GM21515 (cell line): ENCODE measurements around the gene RCC1.
"Not testable (repeated sequence)": the region's sequence is repeated elsewhere in the genome, so short reads cannot be mapped to it uniquely, and the experiment has no call there.

Experiments used
- ATAC-seq: cut with Tn5 transposase; IDR thresholded peaks from one replicate; pipeline ENCODE4 v1.9.1; 2021; ENCODE audit not compliant: unreplicated experiment

The RCC1 gene

GRCh38 chr1:28505406-28506187 is at the start of gene RCC1:
TSS of gene RCC1 (plus strand) at chr1:28506043. CDS start at chr1:28529867, 23,824 bp downstream.
- ATAC-seq: peak; percentile 71

GRCh38 chr1:28456078-28456477 is 49.8 kb upstream of the RCC1 start:
- ATAC-seq: no peak

GRCh38 chr1:28457678-28458077 is 48.2 kb upstream of the RCC1 start:
- no peak for ATAC-seq

GRCh38 chr1:28458237-28459228 is 47.3 kb upstream of the RCC1 start:
- ATAC-seq: no peak

GRCh38 chr1:28466226-28466778 is 39.5 kb upstream of the RCC1 start:
- no peak for ATAC-seq

- no peak for ATAC-seq
Measured at GRCh38 chr1:28470146-28470545, 35.7 kb upstream of the RCC1 start.

GRCh38 chr1:28479497-28479896 is 26.3 kb upstream of the RCC1 start:
- ATAC-seq: not testable (repeated sequence)

GRCh38 chr1:28480308-28480707 is 25.5 kb upstream of the RCC1 start:
- no peak for ATAC-seq

GRCh38 chr1:28482138-28482537 is 23.7 kb upstream of the RCC1 start:
- no peak for ATAC-seq

- no peak for ATAC-seq
Measured at GRCh38 chr1:28482702-28483101, 23.1 kb upstream of the RCC1 start.

- no peak for ATAC-seq
Measured at GRCh38 chr1:28494737-28495136, 11.1 kb upstream of the RCC1 start.

GRCh38 chr1:28499553-28499952 is 6.3 kb upstream of the RCC1 start:
- ATAC-seq: no peak

GRCh38 chr1:28501925-28502324 is 3.9 kb upstream of the RCC1 start:
- no peak for ATAC-seq

GRCh38 chr1:28503117-28503516 is 2.7 kb upstream of the RCC1 start:
- no peak for ATAC-seq

GRCh38 chr1:28506907-28507246 is 1.0 kb downstream of the RCC1 start:
- no peak for ATAC-seq

- no peak for ATAC-seq
Measured at GRCh38 chr1:28507247-28507645, 1.4 kb downstream of the RCC1 start.

- ATAC-seq: no peak
Measured at GRCh38 chr1:28507646-28508434, 2.0 kb downstream of the RCC1 start.

- no peak for ATAC-seq
Measured at GRCh38 chr1:28508435-28508754, 2.6 kb downstream of the RCC1 start.

GRCh38 chr1:28509705-28510272 is 3.9 kb downstream of the RCC1 start:
- ATAC-seq: no peak

GRCh38 chr1:28510273-28510969 is 4.6 kb downstream of the RCC1 start:
- no peak for ATAC-seq
